Stimulated activated CD4-positive, alpha-beta T cell treated with anti-CD3 and anti-CD28 coated beads, Interleukin-4, amount 100 ng/mL, for 4 hours (primary cell): ENCODE measurements around the gene WLS.
"Not testable (repeated sequence)": the region's sequence is repeated elsewhere in the genome, so short reads cannot be mapped to it uniquely, and the experiment has no call there.

Experiments
- DNase-seq, 2 experiments: peaks; one replicate each; pipeline ENCODE4 v3.0.0-alpha.2; 2020

Gene WLS

GRCh38 chr1:68197891-68198290, 34.4 kb downstream of the WLS start:
- no peak for DNase-seq

- no peak for DNase-seq
Measured at GRCh38 chr1:68197461-68197860, 34.9 kb downstream of the WLS start.

- DNase-seq = no peak
Measured at GRCh38 chr1:68196676-68197075, 35.6 kb downstream of the WLS start.

GRCh38 chr1:68191717-68192116, 40.6 kb downstream of the WLS start:
- DNase-seq = no peak

- DNase-seq = no peak
Measured at GRCh38 chr1:68188644-68189340, 43.5 kb downstream of the WLS start.

GRCh38 chr1:68188060-68188538, 44.2 kb downstream of the WLS start:
- no peak for DNase-seq

GRCh38 chr1:68185743-68186142, 46.6 kb downstream of the WLS start:
- no peak for DNase-seq

DNA sequence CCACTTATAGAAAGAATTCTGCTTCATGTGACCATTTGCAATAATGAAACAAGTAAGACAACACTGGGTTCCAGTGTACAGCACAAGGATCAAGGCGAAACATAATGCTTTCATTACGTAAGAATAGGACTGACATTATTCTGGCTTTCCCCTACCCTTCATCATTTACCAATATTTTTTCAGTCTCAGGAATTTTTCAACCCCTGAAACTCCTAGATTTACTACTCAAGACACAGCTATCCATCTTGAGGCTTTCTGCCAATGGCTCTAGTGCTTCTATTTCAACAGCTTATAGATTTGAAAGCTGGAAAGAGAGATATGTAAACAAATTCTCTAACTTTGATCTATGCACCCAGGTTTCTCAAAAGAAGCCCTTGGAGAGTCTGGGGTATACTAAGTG, 48.4 kb downstream of the WLS start:
- DNase-seq = no peak

DNA sequence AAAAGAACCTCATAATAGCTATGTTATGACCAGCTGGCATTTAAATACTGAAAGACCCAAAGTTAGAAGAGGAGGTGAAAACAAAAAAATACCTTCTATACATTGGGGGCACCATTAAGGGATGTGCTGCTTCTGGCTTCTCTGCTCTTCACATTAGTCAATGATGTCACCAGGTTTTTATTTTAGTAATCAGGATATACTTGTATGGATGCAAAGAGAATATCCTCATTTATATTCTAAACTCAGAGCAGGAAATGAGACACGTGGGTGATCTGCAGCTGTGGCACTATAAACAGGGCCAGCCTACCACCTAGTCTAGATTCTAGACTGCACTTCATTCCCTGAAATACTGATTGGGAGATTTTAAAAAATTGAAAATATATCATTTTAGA, 51.2 kb downstream of the WLS start:
- DNase-seq = no peak

GRCh38 chr1:68180441-68181164, 51.7 kb downstream of the WLS start:
- DNase-seq = no peak

- no peak for DNase-seq
Measured at GRCh38 chr1:68178821-68179490, 53.4 kb downstream of the WLS start.

GRCh38 chr1:68175621-68176398, 56.5 kb downstream of the WLS start:
- no peak for DNase-seq

GRCh38 chr1:68174738-68175113, 57.6 kb downstream of the WLS start:
- DNase-seq = no peak

DNA sequence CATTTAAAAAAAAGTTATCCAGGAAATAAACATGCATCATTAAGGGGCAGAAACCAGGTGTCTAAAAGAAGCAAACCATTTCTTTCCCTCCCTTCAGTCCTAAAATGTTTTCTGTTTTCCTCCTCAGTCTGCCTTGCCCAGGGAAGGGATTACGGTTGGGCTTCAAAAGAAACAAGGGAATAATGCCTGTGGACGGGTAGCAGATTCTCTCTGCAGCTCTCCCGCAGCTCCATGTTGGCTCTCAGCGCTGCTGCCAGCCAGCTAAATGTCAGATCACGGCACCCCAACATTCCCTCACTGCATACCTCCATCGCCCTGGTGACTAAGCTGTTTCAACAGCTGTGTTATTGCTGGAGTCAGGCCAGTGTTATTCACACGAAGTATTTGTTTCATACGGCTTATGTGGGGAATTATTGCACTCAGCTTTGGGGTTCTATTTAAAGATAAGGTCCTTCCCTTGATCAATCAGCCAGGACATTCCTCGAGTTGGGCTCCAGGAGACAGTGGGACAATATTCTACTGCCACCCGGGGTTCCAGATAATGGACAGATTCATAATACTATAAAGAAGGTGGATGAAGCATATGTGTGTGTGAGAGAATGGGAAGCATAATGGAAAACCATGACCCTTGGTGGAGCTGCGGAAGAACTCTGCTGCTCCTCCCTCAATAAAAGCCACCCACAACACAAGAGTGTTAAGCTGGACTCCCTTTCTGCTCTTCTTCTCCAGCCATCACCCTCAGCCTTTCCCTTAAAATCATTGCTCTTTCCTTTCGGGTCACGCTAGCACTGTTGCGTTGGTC, 58.2 kb downstream of the WLS start:
- DNase-seq = no peak

DNA sequence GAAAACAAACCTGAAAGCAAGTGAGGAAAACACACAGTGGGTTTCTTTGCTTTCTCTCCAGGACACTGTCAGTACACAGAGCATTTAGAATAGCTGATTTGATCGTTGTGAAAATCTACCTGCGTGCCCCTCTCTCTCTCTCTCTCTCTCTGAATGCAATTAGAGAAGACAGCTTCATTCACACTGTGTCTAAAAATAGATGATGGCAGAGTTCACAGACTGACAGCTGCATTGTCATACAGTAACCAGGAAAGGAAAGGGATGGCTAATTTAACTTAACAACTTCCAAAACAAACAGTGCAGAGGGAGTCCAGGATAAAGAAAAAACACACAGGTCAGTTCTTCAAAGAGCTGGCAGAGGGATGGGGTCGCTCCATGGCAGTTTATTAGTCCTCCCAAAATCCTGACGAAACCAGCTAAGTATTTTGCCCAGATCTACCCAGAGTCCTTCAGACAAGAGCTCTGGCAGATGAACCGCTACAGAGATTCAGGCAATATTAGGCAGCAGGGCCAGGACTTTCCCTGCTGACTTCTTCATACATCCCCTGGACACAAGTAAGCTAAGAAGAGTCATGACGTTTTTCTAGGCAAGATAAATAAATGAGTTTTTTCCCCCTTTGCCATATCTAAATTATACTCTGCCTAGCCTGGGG, 58.9 kb downstream of the WLS start:
- DNase-seq = no peak

- not testable (repeated sequence) for DNase-seq
Measured at GRCh38 chr1:68171795-68172194, 60.5 kb downstream of the WLS start.

DNA sequence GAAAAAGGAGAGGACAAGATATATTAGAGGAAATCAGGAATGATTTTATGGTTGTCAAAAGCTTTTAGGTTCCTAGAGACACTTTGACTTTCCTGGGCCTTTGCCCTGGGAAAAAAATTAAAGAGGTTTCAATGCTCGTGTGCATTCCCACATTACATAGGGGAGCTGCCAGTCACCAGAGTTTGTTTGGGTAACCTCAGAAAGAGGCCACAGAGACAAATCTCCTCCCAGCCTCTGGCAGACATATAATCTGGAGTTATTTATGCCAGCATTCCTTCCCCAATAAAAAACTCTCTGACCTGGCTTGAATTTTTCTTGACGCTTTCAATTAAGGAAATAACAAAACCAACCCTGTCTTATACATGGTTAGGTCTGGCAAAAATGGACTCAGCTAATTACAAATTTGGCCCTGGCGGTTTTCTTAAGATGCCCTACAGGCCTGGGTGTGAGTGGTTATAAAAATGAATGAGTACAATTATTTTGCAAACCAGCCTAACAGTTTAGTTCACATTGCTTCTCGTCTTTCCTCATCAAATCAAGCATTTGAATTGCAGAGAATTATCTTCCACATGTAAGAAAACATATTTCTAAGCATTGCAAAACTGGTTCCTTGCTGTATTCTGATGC, 63.7 kb downstream of the WLS start:
- DNase-seq = no peak

- no peak for DNase-seq
Measured at GRCh38 chr1:68167211-68167610, 65.1 kb downstream of the WLS start.

DNA sequence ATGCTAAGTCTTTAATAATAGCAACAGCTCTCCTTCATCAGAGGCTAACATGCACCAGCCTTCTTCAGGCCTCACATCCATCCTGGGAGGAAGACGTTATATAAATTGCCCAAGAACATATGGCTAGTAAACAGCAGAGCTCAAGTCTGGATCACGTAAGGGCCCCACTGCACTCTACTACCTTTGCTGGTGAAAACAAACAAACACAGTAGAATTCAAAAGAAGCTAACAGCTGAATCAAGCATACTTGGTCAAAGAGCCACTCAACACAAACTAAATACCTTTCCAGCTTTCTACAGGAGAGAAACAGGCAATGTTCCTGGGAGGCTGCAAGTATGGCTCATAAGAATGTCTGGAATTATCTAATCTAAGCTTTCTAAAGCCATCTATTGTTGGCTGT, 66.0 kb downstream of the WLS start:
- DNase-seq = no peak

- DNase-seq = no peak
Measured at GRCh38 chr1:68165665-68166064, 66.7 kb downstream of the WLS start.

DNA sequence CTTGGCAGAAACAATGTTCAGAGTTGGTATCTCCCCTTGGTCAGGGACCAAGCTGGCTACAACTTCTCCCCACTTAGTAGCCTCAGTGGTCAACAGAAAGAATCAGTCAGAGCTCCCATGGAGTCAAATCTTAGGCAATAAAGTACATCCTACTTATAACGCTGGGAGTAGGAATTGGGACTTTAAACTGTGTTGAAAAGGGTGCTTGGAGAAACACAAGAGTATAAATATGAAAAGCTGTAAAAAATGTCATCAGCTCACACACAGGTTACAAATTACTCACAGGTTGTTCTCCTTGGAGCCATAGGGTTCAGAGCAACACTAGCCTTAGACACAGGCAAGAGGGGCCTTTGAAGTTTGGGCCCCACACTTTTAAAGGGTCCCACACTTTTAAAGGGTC, 67.4 kb downstream of the WLS start:
- no peak for DNase-seq
